ENCODE results near the gene CDK6. TPM values are rescaled to one million over a fixed set of nuclear protein-coding genes. Genes with fewer than 3 reads are reported as not detected.

CDK6 gene
- total RNA-seq, 1 experiment from 2014 or later: 124 TPM

GRCh38 chr7:92729751-92730150 is 106.6 kb downstream of the CDK6 start:
- no peak for DNase-seq (ENCODE audit: unreplicated experiment)
- TF ChIP-seq CTCF (IDR thresholded peaks at IDR 0.05; ENCODE audit: unreplicated experiment): no peak
- intact Hi-C loops (cut with micrococcal nuclease): no loop called here
- Mint-ChIP-seq H3K36me3 (ENCODE audit: insufficient read depth, unreplicated experiment) (peaks cover 22% of the 10 kb centered on the region), H3K27ac (ENCODE audit: low read depth, unreplicated experiment) (peak overlapping the region; percentile 84), H3K4me1 (ENCODE audit: insufficient read depth, unreplicated experiment) (peaks cover 36% of the 10 kb centered on the region), H3K4me3 (ENCODE audit: unreplicated experiment) (no peak overlapping the region), H3K27me3 (ENCODE audit: insufficient read depth, unreplicated experiment) (no peaks in the 10 kb centered on the region), H3K9me3 (ENCODE audit: unreplicated experiment) (no peaks in the 10 kb centered on the region)
- ChIA-PET POLR2A (interaction anchor here (1.2 kb wide), 1 partner anchor 9 kb away, joined by 3 read pairs; no protein-coding TSS in a partner anchor), CTCF (interaction anchor here (0.8 kb wide), 1 partner anchor 43 kb away, joined by 4 read pairs; no protein-coding TSS in a partner anchor)
- BruUV-seq (replicated peaks): no TSS peak

GRCh38 chr7:92729172-92729571 is 107.2 kb downstream of the CDK6 start:
- CTCF ChIA-PET: interaction anchor here (0.8 kb wide), 2 partner anchors 30 to 43 kb away, joined by 3 to 4 read pairs; no protein-coding TSS in a partner anchor
- Mint-ChIP-seq H3K4me3 (ENCODE audit: unreplicated experiment) (no peak overlapping the region), H3K9me3 (ENCODE audit: unreplicated experiment) (no peaks in the 10 kb centered on the region), H3K27me3 (ENCODE audit: insufficient read depth, unreplicated experiment) (no peaks in the 10 kb centered on the region), H3K4me1 (ENCODE audit: insufficient read depth, unreplicated experiment) (peaks cover 33% of the 10 kb centered on the region), H3K27ac (ENCODE audit: low read depth, unreplicated experiment) (peak overlapping the region; percentile 84), H3K36me3 (ENCODE audit: insufficient read depth, unreplicated experiment) (peaks cover 24% of the 10 kb centered on the region)
- DNase-seq (ENCODE audit: unreplicated experiment): no peak
- POLR2A ChIA-PET: interaction anchor here (1.0 to 2.0 kb wide), 3 partner anchors 9 to 11 kb away, joined by 3 to 9 read pairs (median 5); no protein-coding TSS in a partner anchor
- BruUV-seq (replicated peaks): no TSS peak
- TF ChIP-seq CTCF (IDR thresholded peaks at IDR 0.05; ENCODE audit: unreplicated experiment): no peak
- intact Hi-C loops (cut with micrococcal nuclease): no loop called here

GRCh38 chr7:92727755-92728154 is 108.6 kb downstream of the CDK6 start:
- Mint-ChIP-seq H3K4me3 (ENCODE audit: unreplicated experiment) (no peak overlapping the region), H3K27me3 (ENCODE audit: insufficient read depth, unreplicated experiment) (no peaks in the 10 kb centered on the region), H3K9me3 (ENCODE audit: unreplicated experiment) (no peaks in the 10 kb centered on the region), H3K36me3 (ENCODE audit: insufficient read depth, unreplicated experiment) (peaks cover 28% of the 10 kb centered on the region), H3K4me1 (ENCODE audit: insufficient read depth, unreplicated experiment) (peaks cover 33% of the 10 kb centered on the region), H3K27ac (ENCODE audit: low read depth, unreplicated experiment) (no peak overlapping the region)
- TF ChIP-seq CTCF (IDR thresholded peaks at IDR 0.05; ENCODE audit: unreplicated experiment): no peak
- no peak for DNase-seq (ENCODE audit: unreplicated experiment)
- POLR2A ChIA-PET: interaction anchor here (0.7 to 2.0 kb wide), 3 partner anchors 13 to 38 kb away, joined by 3 to 9 read pairs (median 4); no protein-coding TSS in a partner anchor
- intact Hi-C loops (cut with micrococcal nuclease): no loop called here
- BruUV-seq (replicated peaks): no TSS peak
- CTCF ChIA-PET: interaction anchor here (1.4 kb wide), 1 partner anchor 107 kb away, joined by 3 read pairs; no protein-coding TSS in a partner anchor

- Mint-ChIP-seq H3K27ac (ENCODE audit: low read depth, unreplicated experiment) (no peak overlapping the region), H3K4me1 (ENCODE audit: insufficient read depth, unreplicated experiment) (peaks cover 16% of the 10 kb centered on the region), H3K9me3 (ENCODE audit: unreplicated experiment) (no peaks in the 10 kb centered on the region), H3K36me3 (ENCODE audit: insufficient read depth, unreplicated experiment) (peaks cover 20% of the 10 kb centered on the region), H3K27me3 (ENCODE audit: insufficient read depth, unreplicated experiment) (no peaks in the 10 kb centered on the region), H3K4me3 (ENCODE audit: unreplicated experiment) (no peak overlapping the region)
- intact Hi-C loops (cut with micrococcal nuclease): no loop called here
- DNase-seq (ENCODE audit: unreplicated experiment): no peak
- TF ChIP-seq CTCF (IDR thresholded peaks at IDR 0.05; ENCODE audit: unreplicated experiment): no peak
- CTCF ChIA-PET: interaction anchor here (1.0 to 2.2 kb wide), 2 partner anchors 16 to 107 kb away, joined by 4 to 6 read pairs; no protein-coding TSS in a partner anchor
- BruUV-seq (replicated peaks): no TSS peak
- POLR2A ChIA-PET: interaction anchor here (0.8 kb wide), 1 partner anchor 15 kb away, joined by 4 read pairs; no protein-coding TSS in a partner anchor
These were observed 111.0 kb downstream of the CDK6 start for GRCh38 chr7:92725161-92725925.
